CD4-positive, alpha-beta T cell (primary cell): Measurements from ENCODE around the gene MTRR. TPM values are rescaled to one million over a fixed set of nuclear protein-coding genes. Genes with fewer than 3 reads are reported as not detected.
A peak's percentile ranks its signal among the peaks of the same experiment; 100 is the strongest.

Experiments
- ATAC-seq: fragments of 200-7000 bp; cut with Tn5 transposase; one replicate; pipeline ENCODE4 v1.10.0; 2022; ENCODE audit warnings: mild to moderate bottlenecking; ENCODE audit not compliant: poor library complexity
- CTCF ChIA-PET: fragments of 350-600 bp; sonication (Branson Sonifier 250); formaldehyde crosslinking; loops from one replicate; lab custom pipeline; 2021; ENCODE audit warnings: antibody characterized with exemption, inconsistent platforms; lab: Charles Lee
- POLR2A ChIA-PET: fragments of 350-600 bp; sonication (Branson Sonifier 250); formaldehyde crosslinking; loops from one replicate; lab custom pipeline; 2021; ENCODE audit warnings: antibody characterized with exemption, inconsistent platforms; lab: Charles Lee
- DNase-seq, 14 experiments: peaks; one replicate each; pipeline ENCODE4 v3.0.0-alpha.2; 2013 to 2020; ENCODE audit warnings: mixed read lengths in 2 of 14
- H3K27ac ChIP-seq, 2 donors: one replicate each; pipeline versions ENCODE4 v1.5.1 to v1.7.0; 2013; ENCODE audit warnings: low read length in 2 of 2, low read depth in 1 of 2, mild to moderate bottlenecking in 1 of 2
- H3K27me3 ChIP-seq, 2 experiments: 1 replicate in 1 of 2; 2 replicates in 1 of 2; pipeline versions ENCODE4 v1.6.1 to v1.7.0; 2013; ENCODE audit warnings: low read length in 2 of 2, control low read depth in 1 of 2, mild to moderate bottlenecking in 1 of 2, moderate library complexity in 1 of 2; ENCODE audit not compliant: insufficient read depth in 2 of 2, control insufficient read depth in 1 of 2
- H3K36me3 ChIP-seq: one replicate; pipeline ENCODE4 v1.6.1; 2013; ENCODE audit warnings: low read length, control low read depth; ENCODE audit not compliant: insufficient read depth
- H3K4me1 ChIP-seq: one replicate; pipeline ENCODE4 v1.6.1; 2013; ENCODE audit warnings: low read length, control low read depth; ENCODE audit not compliant: insufficient read depth
- H3K4me3 ChIP-seq: one replicate; pipeline ENCODE4 v1.5.1; 2013; ENCODE audit warnings: mild to moderate bottlenecking, low read length, moderate library complexity
- H3K9me3 ChIP-seq, 2 experiments: 1 replicate in 1 of 2; 2 replicates in 1 of 2; pipeline versions ENCODE4 v1.6.1 to v1.7.0; 2013; ENCODE audit warnings: low read length in 2 of 2, mild to moderate bottlenecking in 2 of 2, control low read depth in 1 of 2, moderate library complexity in 1 of 2; ENCODE audit not compliant: control insufficient read depth in 1 of 2, insufficient read depth in 1 of 2
- H3K27ac Mint-ChIP-seq: one replicate; pipeline ENCODE4 v1.8.0; 2020; ENCODE audit warnings: mixed read lengths
- H3K27me3 Mint-ChIP-seq: one replicate; pipeline ENCODE4 v1.8.0; 2021; ENCODE audit warnings: mixed read lengths
- H3K36me3 Mint-ChIP-seq: one replicate; pipeline ENCODE4 v1.8.0; 2021; ENCODE audit warnings: low read depth, mixed read lengths
- H3K4me1 Mint-ChIP-seq: one replicate; pipeline ENCODE4 v1.8.0; 2021; ENCODE audit warnings: low read depth, mixed read lengths
- H3K4me3 Mint-ChIP-seq: one replicate; pipeline ENCODE4 v1.8.0; 2020; ENCODE audit warnings: mild to moderate bottlenecking, mixed read lengths
- H3K9me3 Mint-ChIP-seq: one replicate; pipeline ENCODE4 v1.8.0; 2020; ENCODE audit warnings: mixed read lengths
- intact Hi-C, 2 experiments: fragments of 100-400 bp; cut with DNase I in 1 of 2; cut with micrococcal nuclease in 1 of 2; formaldehyde crosslinking; loops; one replicate each; pipeline versions ENCODE4 v1.15.1 to v1.9.0; 2023 to 2025; cut with DNase I, micrococcal nuclease
- total RNA-seq, 174 experiments: library from RNA in 2 of 174; stranded (reverse) in 2 of 174; gene quantifications; one replicate each; pipeline ENCODE4 v1.2.3 and lab custom pipeline; 2021 to 2026
- TF ChIP-seq, protein P1 (sequence below): fragments of 200-600 bp; IDR thresholded peaks from one replicate; pipeline ENCODE4 v1.8.0; 2022; ENCODE audit warnings: antibody characterized with exemption, mild to moderate bottlenecking

The MTRR gene
- total RNA-seq, 2 experiments from 2014 or later, result 74.6 to 77.5 TPM

DNA sequence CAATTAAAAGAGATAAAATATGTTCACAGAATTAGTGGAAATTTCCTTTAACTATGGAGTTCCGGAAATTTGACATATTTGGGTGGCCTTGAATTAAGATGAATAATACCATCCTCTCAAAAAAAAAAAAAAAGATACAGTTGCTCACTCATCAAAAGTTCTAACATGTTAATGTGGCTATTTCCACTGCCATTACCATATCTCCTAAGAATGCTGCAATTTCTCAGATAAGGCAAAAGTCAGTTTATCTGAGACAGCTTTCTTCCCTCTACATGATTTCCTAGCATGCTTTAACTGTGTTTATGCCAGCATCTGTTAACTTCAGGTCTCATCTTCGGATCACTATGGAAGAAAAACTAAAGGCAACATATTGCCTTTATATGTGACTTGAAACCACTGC is 2.8 kb upstream of the MTRR start:
- TF ChIP-seq, protein P1, sequence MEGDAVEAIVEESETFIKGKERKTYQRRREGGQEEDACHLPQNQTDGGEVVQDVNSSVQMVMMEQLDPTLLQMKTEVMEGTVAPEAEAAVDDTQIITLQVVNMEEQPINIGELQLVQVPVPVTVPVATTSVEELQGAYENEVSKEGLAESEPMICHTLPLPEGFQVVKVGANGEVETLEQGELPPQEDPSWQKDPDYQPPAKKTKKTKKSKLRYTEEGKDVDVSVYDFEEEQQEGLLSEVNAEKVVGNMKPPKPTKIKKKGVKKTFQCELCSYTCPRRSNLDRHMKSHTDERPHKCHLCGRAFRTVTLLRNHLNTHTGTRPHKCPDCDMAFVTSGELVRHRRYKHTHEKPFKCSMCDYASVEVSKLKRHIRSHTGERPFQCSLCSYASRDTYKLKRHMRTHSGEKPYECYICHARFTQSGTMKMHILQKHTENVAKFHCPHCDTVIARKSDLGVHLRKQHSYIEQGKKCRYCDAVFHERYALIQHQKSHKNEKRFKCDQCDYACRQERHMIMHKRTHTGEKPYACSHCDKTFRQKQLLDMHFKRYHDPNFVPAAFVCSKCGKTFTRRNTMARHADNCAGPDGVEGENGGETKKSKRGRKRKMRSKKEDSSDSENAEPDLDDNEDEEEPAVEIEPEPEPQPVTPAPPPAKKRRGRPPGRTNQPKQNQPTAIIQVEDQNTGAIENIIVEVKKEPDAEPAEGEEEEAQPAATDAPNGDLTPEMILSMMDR, result no peak
- Histone ChIP-seq H3K9me3 (no peaks in the 10 kb centered on the region), H3K27me3 (no peaks in the 10 kb centered on the region), H3K4me3 (no peak overlapping the region), H3K36me3 (peaks cover 27% of the 10 kb centered on the region), H3K27ac (no peak overlapping the region), H3K4me1 (peaks cover 20% of the 10 kb centered on the region)
- intact Hi-C loops, result loop anchor here in 1 of 2 experiments (5.0 kb wide), 2 partner anchors 1229 to 1489 kb away; partner anchors contain the start of gene MED10
- no peaks in the 10 kb centered on the region for H3K9me3 Mint-ChIP-seq
- H3K27ac Mint-ChIP-seq, result no peak overlapping the region
- H3K4me1 Mint-ChIP-seq, result peaks cover 56% of the 10 kb centered on the region
- CTCF ChIA-PET, result no interaction called here
- POLR2A ChIA-PET, result no interaction called here
- H3K27me3 Mint-ChIP-seq, result no peaks in the 10 kb centered on the region
- peaks cover 57% of the 10 kb centered on the region for H3K36me3 Mint-ChIP-seq
- ATAC-seq (no peak), DNase-seq (no peak)
- H3K4me3 Mint-ChIP-seq, result no peak overlapping the region

DNA sequence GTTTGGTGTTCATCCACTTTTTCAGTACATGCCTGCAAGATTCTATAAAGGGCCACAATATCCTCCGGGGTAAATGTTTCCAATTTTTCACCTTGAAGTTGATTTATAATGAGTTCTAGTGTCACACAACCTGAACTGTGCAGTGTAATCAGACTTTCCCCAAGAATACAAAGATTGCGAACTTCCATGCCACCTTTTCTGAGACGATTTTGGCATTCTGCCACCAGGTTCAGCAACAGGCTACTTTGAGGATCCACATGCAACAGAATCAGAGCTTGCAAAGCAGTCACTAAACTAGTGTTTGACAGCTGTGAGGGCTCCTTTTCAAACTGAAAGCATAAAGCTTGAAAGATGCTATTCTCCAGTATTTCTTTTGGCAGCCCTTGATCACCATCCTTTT is 1.7 kb upstream of the MTRR start:
- Mint-ChIP-seq H3K27me3 (no peaks in the 10 kb centered on the region), H3K27ac (peak overlapping the region; percentile 10), H3K36me3 (peaks cover 58% of the 10 kb centered on the region), H3K4me1 (peaks cover 67% of the 10 kb centered on the region), H3K4me3 (peak overlapping the region; percentile 93), H3K9me3 (no peaks in the 10 kb centered on the region)
- intact Hi-C loops, result loop anchor here in 1 of 2 experiments (5.0 kb wide), 2 partner anchors 1230 to 1490 kb away; partner anchors contain the start of gene MED10
- peaks cover 19% of the 10 kb centered on the region for H3K36me3 ChIP-seq
- CTCF ChIA-PET, result no interaction called here
- ATAC-seq (no peak), DNase-seq (no peak)
- H3K27me3 ChIP-seq, result no peaks in the 10 kb centered on the region
- TF ChIP-seq, protein P1, result no peak
- no peak overlapping the region for H3K4me3 ChIP-seq
- POLR2A ChIA-PET, result no interaction called here
- H3K27ac ChIP-seq, result no peak overlapping the region
- H3K4me1 ChIP-seq, result peaks cover 26% of the 10 kb centered on the region
- H3K9me3 ChIP-seq, result no peaks in the 10 kb centered on the region

DNA sequence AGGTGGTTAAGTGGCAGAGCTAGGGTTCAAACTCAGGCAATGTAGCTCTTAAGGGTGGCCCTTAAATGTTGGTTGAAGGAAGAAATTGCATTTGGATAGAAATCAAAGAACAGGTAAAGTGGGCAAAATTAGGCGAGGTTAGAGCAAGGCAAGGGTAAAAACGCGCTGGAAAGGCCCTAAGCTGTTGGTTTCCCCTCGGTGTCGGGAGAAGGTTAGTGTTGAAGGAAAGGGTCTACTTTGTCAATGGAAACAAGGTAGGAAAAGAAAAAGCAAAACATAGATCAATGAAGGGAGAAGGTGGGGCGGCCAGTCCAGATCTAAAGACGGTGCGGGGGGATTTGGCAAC is 548 bp upstream of the MTRR start:
- intact Hi-C loops, result loop anchor here (2.0 to 5.0 kb wide), 4 partner anchors 16 to 1491 kb away; partner anchors contain the start of genes CFAP90 (in 1 of the 2) and MED10 (in 1 of the 2)
- ATAC-seq, result no peak

More for the DNA sequence above, 548 bp upstream of the MTRR start:
- peak overlapping the region in 1 of 2 donors; percentile 55 for H3K27ac ChIP-seq
- ChIA-PET CTCF (interaction anchor here (1.3 to 1.5 kb wide), 2 partner anchors 11 to 19 kb away, joined by 3 to 6 read pairs; no protein-coding TSS in a partner anchor), POLR2A (interaction anchor here (0.6 to 2.8 kb wide), 7 partner anchors 8 to 715 kb away, joined by 3 to 22 read pairs (median 4); partner anchors contain the start of gene CFAP90)
- H3K27me3 ChIP-seq, result no peaks in the 10 kb centered on the region
- Mint-ChIP-seq H3K36me3 (peaks cover 49% of the 10 kb centered on the region), H3K4me3 (peak overlapping the region; percentile 93), H3K9me3 (no peaks in the 10 kb centered on the region), H3K27me3 (no peaks in the 10 kb centered on the region), H3K4me1 (peaks cover 74% of the 10 kb centered on the region), H3K27ac (peak overlapping the region; percentile 85)
- no peaks in the 10 kb centered on the region for H3K9me3 ChIP-seq
- H3K4me3 ChIP-seq, result peak overlapping the region; percentile 86
- peaks cover 10% of the 10 kb centered on the region for H3K36me3 ChIP-seq
- TF ChIP-seq, protein P1, result no peak
- peaks cover 35% of the 10 kb centered on the region for H3K4me1 ChIP-seq
- DNase-seq, result no peak
